Adrenal gland (tissue), 5 donors: ENCODE measurements around the gene ROR2.

Experiments
- CTCF ChIP-seq, 6 experiments: fragments of 450-650 bp in 4 of 6; fragments of 200-600 bp in 2 of 6; sonication (generic) in 1 of 6; IDR thresholded peaks; 1 replicate in 5 of 6; 2 replicates in 1 of 6; pipeline versions ENCODE4 v1.5.1 to v1.8.0; 2016 to 2021; ENCODE audit warnings: antibody characterized with exemption in 6 of 6, mild to moderate bottlenecking in 2 of 6, moderate library complexity in 1 of 6
- POLR2A ChIP-seq, 2 donors: fragments of 450-650 bp; IDR thresholded peaks; one replicate each; pipeline ENCODE4 v1.6.1; 2017; ENCODE audit warnings: antibody characterized with exemption in 2 of 2, mild to moderate bottlenecking in 2 of 2, moderate library complexity in 1 of 2
- donor health status: DM: no; HTN: no; CAD: no.

GRCh38 chr9:91515074-91515687 lies 434.8 kb downstream of the ROR2 start:
- TF ChIP-seq CTCF (IDR thresholded peaks at IDR 0.05) (no peak), POLR2A (IDR thresholded peaks at IDR 0.05) (no peak)
